SU-DHL-6 (cell line): Measurements from ENCODE around the gene FSTL4.

Source experiments
- H2AFZ ChIP-seq: fragments of 200-600 bp; sonication (generic); 2 replicates; pipeline ENCODE4 v1.6.1; 2014; ENCODE audit warnings: low read depth, mild to moderate bottlenecking, moderate library complexity, mixed read lengths, antibody characterized with exemption, low read length; ENCODE audit not compliant: severe bottlenecking
- H3F3A ChIP-seq: fragments of 200-600 bp; shearing (Covaris generic); 2 replicates; pipeline ENCODE4 v1.6.0; 2016; ENCODE audit warnings: antibody characterized with exemption, mild to moderate bottlenecking; ENCODE audit not compliant: insufficient read depth
- H3K27ac ChIP-seq: fragments of 200-600 bp; sonication (generic); 2 replicates; pipeline ENCODE4 v1.5.1; 2016; ENCODE audit warnings: low read depth, mild to moderate bottlenecking, low read length, moderate library complexity, mixed read lengths
- H3K27me3 ChIP-seq: fragments of 200-600 bp; sonication (generic), shearing (Covaris generic); 2 replicates; pipeline ENCODE4 v1.6.0; 2014; ENCODE audit warnings: mild to moderate bottlenecking, low read length
- H3K36me3 ChIP-seq: fragments of 200-600 bp; sonication (generic); 2 replicates; pipeline ENCODE4 v1.6.1; 2014; ENCODE audit warnings: mild to moderate bottlenecking, low read length, mixed read lengths
- H3K4me2 ChIP-seq: fragments of 300-600, 200-600 bp; shearing (Covaris generic), sonication (generic); 2 replicates; pipeline ENCODE4 v1.6.0; 2014; ENCODE audit warnings: low read length, low read depth, mild to moderate bottlenecking; ENCODE audit not compliant: poor library complexity, severe bottlenecking
- H3K4me3 ChIP-seq: fragments of 200-600 bp; sonication (generic); 2 replicates; pipeline ENCODE4 v1.5.1; 2014; ENCODE audit warnings: antibody characterized with exemption, low read length, mild to moderate bottlenecking, mixed read lengths; ENCODE audit not compliant: insufficient read depth, poor library complexity, severe bottlenecking
- H3K79me2 ChIP-seq: fragments of 200-600 bp; sonication (generic); 2 replicates; pipeline ENCODE4 v1.6.1; 2014; ENCODE audit warnings: mild to moderate bottlenecking, low read length, moderate library complexity; ENCODE audit not compliant: insufficient read depth
- H3K9ac ChIP-seq: fragments of 200-600 bp; sonication (generic); 2 replicates; pipeline ENCODE4 v1.7.0; 2014; ENCODE audit warnings: mild to moderate bottlenecking, low read length
- H3K9me2 ChIP-seq: fragments of 200-600 bp; sonication (generic); replicated peaks from 2 replicates; pipeline ENCODE4 v1.6.1; 2014; ENCODE audit warnings: low read length; ENCODE audit not compliant: insufficient read depth
- H3K9me3 ChIP-seq: fragments of 200-600 bp; sonication (generic); 2 replicates; pipeline ENCODE4 v1.6.1; 2014; ENCODE audit warnings: low read length, mixed read lengths; ENCODE audit not compliant: insufficient read depth
- H4K20me1 ChIP-seq: fragments of 200-600 bp; sonication (generic); 2 replicates; pipeline ENCODE4 v1.6.1; 2014; ENCODE audit warnings: low read depth, mild to moderate bottlenecking, antibody characterized with exemption, low read length, moderate library complexity, mixed read lengths
- CTCF ChIP-seq: fragments of 200-600 bp; sonication (generic); IDR thresholded peaks from one replicate; pipeline ENCODE4 v1.5.1; 2017; ENCODE audit warnings: antibody characterized with exemption, mild to moderate bottlenecking, low read length, moderate library complexity; ENCODE audit not compliant: insufficient read depth, poor library complexity, severe bottlenecking
- EZH2phosphoT487 ChIP-seq: fragments of 200-600 bp; sonication (generic), shearing (Covaris generic); conservative IDR thresholded peaks from 2 replicates; pipeline ENCODE4 v1.6.1; 2018; ENCODE audit warnings: mild to moderate bottlenecking, antibody characterized with exemption, low read length, moderate library complexity, mixed read lengths

The FSTL4 gene

DNA sequence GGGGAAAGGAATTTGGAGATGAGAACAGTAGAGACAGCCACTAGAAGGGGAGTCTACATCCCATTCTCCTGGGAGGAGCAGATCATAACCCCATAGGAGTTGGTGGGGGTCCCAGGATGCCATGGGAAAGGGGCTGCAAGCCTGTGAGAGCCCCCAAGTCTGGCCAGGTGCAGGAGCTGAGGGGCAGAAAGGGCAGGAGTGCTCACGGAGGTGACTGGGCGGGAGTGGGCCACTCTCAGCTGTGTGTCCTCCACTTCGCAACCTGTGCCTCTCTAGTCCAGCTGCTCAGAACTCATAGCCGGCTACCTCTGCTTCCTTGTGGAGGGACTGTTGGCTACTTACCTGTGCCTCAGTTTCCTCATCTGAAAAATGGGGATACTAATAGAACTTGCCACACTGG lies 263.9 kb downstream of the FSTL4 start:
- H3K27ac ChIP-seq: no peak overlapping the region
- H3K36me3 ChIP-seq: no peaks in the 10 kb centered on the region
- H3K9me2 ChIP-seq: no peaks in the 10 kb centered on the region
- no peak overlapping the region for H3K4me2 ChIP-seq
- H4K20me1 ChIP-seq: no peaks in the 10 kb centered on the region
- no peaks in the 10 kb centered on the region for H3F3A ChIP-seq
- no peaks in the 10 kb centered on the region for H3K9me3 ChIP-seq
- H3K79me2 ChIP-seq: no peaks in the 10 kb centered on the region
- no peak overlapping the region for H3K4me3 ChIP-seq
- H2AFZ ChIP-seq: no peak overlapping the region
- no peak overlapping the region for H3K9ac ChIP-seq
- no peaks in the 10 kb centered on the region for H3K27me3 ChIP-seq
- TF ChIP-seq EZH2phosphoT487 (no peak), CTCF (no peak)

- Histone ChIP-seq H4K20me1 (no peaks in the 10 kb centered on the region), H3K9ac (no peak overlapping the region), H3K9me3 (no peaks in the 10 kb centered on the region), H3K27me3 (no peaks in the 10 kb centered on the region), H3K36me3 (no peaks in the 10 kb centered on the region), H2AFZ (no peak overlapping the region), H3K4me3 (no peak overlapping the region), H3K27ac (no peak overlapping the region), H3F3A (no peaks in the 10 kb centered on the region), H3K79me2 (no peaks in the 10 kb centered on the region), H3K4me2 (no peak overlapping the region), H3K9me2 (no peaks in the 10 kb centered on the region)
- TF ChIP-seq EZH2phosphoT487 (no peak), CTCF (no peak)
These were observed 265.3 kb downstream of the FSTL4 start for GRCh38 chr5:133347039-133347438.

DNA sequence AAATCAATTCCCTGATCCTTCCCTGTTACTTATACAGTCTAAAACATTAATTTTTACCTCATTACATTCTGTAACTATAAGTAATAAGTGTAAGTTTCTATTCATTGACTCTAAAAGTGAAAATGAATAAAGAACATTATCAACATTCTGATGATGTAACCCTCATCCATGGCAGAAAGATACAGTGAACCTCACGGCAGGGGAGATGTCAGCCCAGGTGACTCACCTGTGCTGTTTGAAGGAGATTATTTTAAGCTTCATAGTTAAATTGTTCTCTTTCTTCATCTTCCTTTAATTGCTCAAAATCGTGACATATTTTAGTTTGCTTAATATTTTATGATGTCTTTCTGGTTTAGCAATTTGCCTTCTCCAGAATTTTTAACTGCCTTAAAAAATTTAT lies 268.1 kb downstream of the FSTL4 start:
- Histone ChIP-seq H4K20me1 (no peaks in the 10 kb centered on the region), H3K9me3 (no peaks in the 10 kb centered on the region), H3K9me2 (no peaks in the 10 kb centered on the region), H3K9ac (no peak overlapping the region), H3K36me3 (no peaks in the 10 kb centered on the region), H3K27me3 (no peaks in the 10 kb centered on the region), H3K4me3 (no peak overlapping the region), H3K4me2 (no peak overlapping the region), H3K27ac (no peak overlapping the region), H3K79me2 (no peaks in the 10 kb centered on the region), H3F3A (no peaks in the 10 kb centered on the region), H2AFZ (no peak overlapping the region)
- no peak for TF ChIP-seq CTCF
- TF ChIP-seq EZH2phosphoT487: no peak

GRCh38 chr5:133343196-133343595 lies 269.1 kb downstream of the FSTL4 start:
- Histone ChIP-seq H4K20me1 (no peaks in the 10 kb centered on the region), H3K9me2 (no peaks in the 10 kb centered on the region), H3K9me3 (no peaks in the 10 kb centered on the region), H3K27me3 (no peaks in the 10 kb centered on the region), H3F3A (no peaks in the 10 kb centered on the region), H3K4me2 (no peak overlapping the region), H3K79me2 (no peaks in the 10 kb centered on the region), H3K27ac (no peak overlapping the region), H3K36me3 (no peaks in the 10 kb centered on the region), H3K9ac (no peak overlapping the region), H2AFZ (no peak overlapping the region), H3K4me3 (no peak overlapping the region)
- no peak for TF ChIP-seq EZH2phosphoT487
- TF ChIP-seq CTCF: no peak
